ENCODE results near the gene CFL2. TPM values are rescaled to one million over a fixed set of nuclear protein-coding genes. Genes with fewer than 3 reads are reported as not detected.

CFL2 gene
- total RNA-seq, 1 experiment from 2014 or later = 13.9 TPM

- H3K27ac Mint-ChIP-seq = no peak overlapping the region
- H3K18ac ChIP-seq (ENCODE audit: insufficient read length, low read depth, low read length) = no peak overlapping the region
- no peak overlapping the region for H3K14ac ChIP-seq (ENCODE audit: insufficient read depth, low read length)
- no peak overlapping the region for H3K4me2 ChIP-seq (ENCODE audit: insufficient read depth, insufficient read length, low read length)
- no peak overlapping the region for H3K27ac ChIP-seq (ENCODE audit: insufficient read length, low read depth, low read length)
- no peak for DNase-seq
- peaks cover 1% of the 10 kb centered on the region; the same call in 1 of the 2 replicates for H3K27me3 Mint-ChIP-seq (ENCODE audit: low read depth)
- no peak overlapping the region for H2BK20ac ChIP-seq (ENCODE audit: low read depth, low read length, poor library complexity, severe bottlenecking)
- no peak overlapping the region for H2AFZ ChIP-seq (ENCODE audit: low read length)
- H4K8ac ChIP-seq (replicated peaks; ENCODE audit: insufficient read length, low read depth, low read length) = no peak overlapping the region
- H4K20me1 ChIP-seq (ENCODE audit: control insufficient read depth, insufficient read depth, insufficient read length) = no peaks in the 10 kb centered on the region
- H3K4me1 ChIP-seq (ENCODE audit: insufficient read depth, low read length) = no peaks in the 10 kb centered on the region
- no peak overlapping the region for H3K23ac ChIP-seq (ENCODE audit: insufficient read length, low read depth, low read length)
- no peak overlapping the region for H3K9ac ChIP-seq (ENCODE audit: extremely low read depth, insufficient read length, low read length)
- no peaks in the 10 kb centered on the region for H3K9me3 ChIP-seq (ENCODE audit: control insufficient read depth, low read depth, low read length)
- H3T11ph ChIP-seq (ENCODE audit: low read length) = no peak overlapping the region
- no peak overlapping the region for H2BK15ac ChIP-seq (ENCODE audit: low read depth, low read length)
- H4K5ac ChIP-seq (ENCODE audit: insufficient read length, low read depth, low read length) = no peak overlapping the region
- H3K4me3 Mint-ChIP-seq = no peak overlapping the region
- no peaks in the 10 kb centered on the region for H3K9me3 Mint-ChIP-seq
- no peaks in the 10 kb centered on the region for H3K4me1 Mint-ChIP-seq
- no peak overlapping the region for H3K4ac ChIP-seq (ENCODE audit: low read depth, low read length)
- no peak overlapping the region for H2BK120ac ChIP-seq (ENCODE audit: low read depth, low read length, poor library complexity, severe bottlenecking)
- H3K79me1 ChIP-seq (ENCODE audit: insufficient read depth, low read depth, low read length, poor library complexity, severe bottlenecking) = no peaks in the 10 kb centered on the region
- H2AK5ac ChIP-seq (ENCODE audit: insufficient read length, low read length) = no peak overlapping the region
- no peak overlapping the region for H4K91ac ChIP-seq (ENCODE audit: insufficient read length, low read depth, low read length)
- TF ChIP-seq CTCF (conservative IDR thresholded peaks at IDR 0.05) = no peak
- no peak overlapping the region for H2BK5ac ChIP-seq (ENCODE audit: insufficient read length, low read length)
- peaks cover 0 to under 1% (median 0%) of the 10 kb centered on the region in 3 experiments; a peak in 1 of 7 replicates for H3K36me3 Mint-ChIP-seq (ENCODE audit: insufficient read depth in 1 of 3, low read depth in 3 of 3)
- no peaks in the 10 kb centered on the region for H3K27me3 ChIP-seq (ENCODE audit: insufficient read depth, low read length)
- H3K56ac ChIP-seq (ENCODE audit: insufficient read length, low read depth, low read length) = no peak overlapping the region
- H3K79me2 ChIP-seq (ENCODE audit: insufficient read depth, low read length) = no peaks in the 10 kb centered on the region
- no peaks in the 10 kb centered on the region for H3K23me2 ChIP-seq (ENCODE audit: insufficient read length, low read depth, low read length, poor library complexity, severe bottlenecking)
- WGBS (ENCODE audit: extremely low coverage, insufficient read length, low lambda C conversion rate) = no CpG with 5 or more reads among the region's 2 CpGs
- no peak overlapping the region for H2BK12ac ChIP-seq (ENCODE audit: insufficient read length, low read depth, low read length)
These were observed 46.3 kb downstream of the CFL2 start for GRCh38 chr14:34668111-34668510.

Data from H9 (cell line).